ENCODE results near the gene SPTB.

The SPTB gene

GRCh38 chr14:64919618-64920017 is 39.9 kb upstream of the SPTB start:
- no peak overlapping the region for H3K27ac ChIP-seq
- no peak for TF ChIP-seq CTCF (IDR thresholded peaks at IDR 0.05)
- TF ChIP-seq ZFX (IDR thresholded peaks at IDR 0.05; ENCODE audit: borderline replicate concordance), result no peak

- no peak for TF ChIP-seq ZFX (IDR thresholded peaks at IDR 0.05; ENCODE audit: borderline replicate concordance)
- TF ChIP-seq CTCF (IDR thresholded peaks at IDR 0.05), result no peak
- no peak overlapping the region for H3K27ac ChIP-seq
These were observed 39.5 kb upstream of the SPTB start for GRCh38 chr14:64919215-64919614.

- no peak overlapping the region for H3K27ac ChIP-seq
- TF ChIP-seq ZFX (IDR thresholded peaks at IDR 0.05; ENCODE audit: borderline replicate concordance), result no peak
- TF ChIP-seq CTCF (IDR thresholded peaks at IDR 0.05), result no peak
These were observed 38.5 kb upstream of the SPTB start for GRCh38 chr14:64918216-64918615.

GRCh38 chr14:64915797-64916196 is 36.1 kb upstream of the SPTB start:
- TF ChIP-seq ZFX (IDR thresholded peaks at IDR 0.05; ENCODE audit: borderline replicate concordance) (no peak), CTCF (IDR thresholded peaks at IDR 0.05) (no peak)
- no peak overlapping the region for H3K27ac ChIP-seq

GRCh38 chr14:64915029-64915424 is 35.3 kb upstream of the SPTB start:
- peak overlapping the region; percentile 75; the same call in 1 of the 2 replicates for H3K27ac ChIP-seq
- TF ChIP-seq CTCF (IDR thresholded peaks at IDR 0.05) (no peak), ZFX (IDR thresholded peaks at IDR 0.05; ENCODE audit: borderline replicate concordance) (no peak)

GRCh38 chr14:64914237-64915028 is 34.7 kb upstream of the SPTB start, which contains the start of gene CHURC1:
TSS of gene CHURC1 (plus strand) at chr14:64914455. CDS start at chr14:64914496, 41 bp downstream.
- TF ChIP-seq CTCF (IDR thresholded peaks at IDR 0.05) (no peak), ZFX (IDR thresholded peaks at IDR 0.05; ENCODE audit: borderline replicate concordance) (no peak)
- H3K27ac ChIP-seq, result peak within 1 kb of the TSS; percentile 75

- peak overlapping the region; percentile 75 for H3K27ac ChIP-seq
These were observed 33.8 kb upstream of the SPTB start for GRCh38 chr14:64913477-64913876.
